Right atrium auricular region (tissue), 2 donors: ENCODE results near the gene EXOC6B. TPM values are rescaled to one million over a fixed set of nuclear protein-coding genes. Genes with fewer than 3 reads are reported as not detected.

Experiments
- DNase-seq: peaks from one replicate; pipeline ENCODE4 v3.0.0-alpha.2; 2019; ENCODE audit warnings: low spot score
- H3K27ac ChIP-seq, 2 donors: fragments of 200-600 bp; sonication (generic); 1 replicate in 1 of 2; 2 replicates in 1 of 2; pipeline ENCODE4 v1.5.1; 2016 to 2019
- H3K27me3 ChIP-seq, 2 donors: fragments of 200-600 bp; sonication (generic); one replicate each; pipeline versions ENCODE4 v1.5.1 to v1.6.0; 2017 to 2019
- H3K36me3 ChIP-seq: fragments of 200-600 bp; sonication (generic); one replicate; pipeline ENCODE4 v1.5.1; 2016
- H3K4me1 ChIP-seq, 2 donors: fragments of 200-600 bp; sonication (generic); one replicate each; pipeline versions ENCODE4 v1.5.1 to v1.6.0; 2017 to 2019
- H3K4me3 ChIP-seq, 2 donors: fragments of 200-600 bp; sonication (generic); 1 replicate in 1 of 2; 2 replicates in 1 of 2; pipeline ENCODE4 v1.5.1; 2017 to 2019; ENCODE audit warnings: mild to moderate bottlenecking in 1 of 2, moderate library complexity in 1 of 2
- H3K9me3 ChIP-seq, 2 donors: fragments of 200-600 bp; sonication (generic); one replicate each; pipeline ENCODE4 v1.5.1; 2019
- total RNA-seq, 2 donors: library from RNA; depleted of rRNA; stranded (reverse); fragments of >200 nt; gene quantifications; one replicate each; pipeline ENCODE4 v1.1.0, GENCODE V29; 2016
- TF ChIP-seq, protein P1 (sequence below), 2 donors: fragments of 200-600 bp; sonication (generic); IDR thresholded peaks; one replicate each; pipeline ENCODE4 v1.5.1; 2019; ENCODE audit warnings: antibody characterized with exemption in 2 of 2

The EXOC6B gene
- total RNA-seq, 2 donors from 2014 or later: 80.5 to 111 TPM

DNA sequence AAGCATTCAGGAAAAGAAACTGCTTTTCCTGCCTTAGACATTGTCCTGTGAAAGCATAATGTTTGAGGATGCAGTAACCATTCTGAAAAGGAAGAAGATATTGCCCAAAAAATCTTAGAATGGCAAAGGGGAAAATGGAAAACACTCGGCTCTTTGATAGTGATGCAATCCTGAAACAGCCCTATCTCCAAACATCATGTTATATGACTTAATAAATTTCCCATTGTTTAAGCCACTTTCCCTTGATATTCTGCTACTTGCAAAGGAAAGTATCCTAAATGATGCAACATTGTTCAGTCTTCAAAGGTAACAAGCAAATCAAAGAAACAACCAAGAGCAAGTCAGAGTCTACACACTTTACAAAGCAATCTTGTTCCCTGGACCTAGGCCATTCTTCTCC lies 78.5 kb downstream of the EXOC6B start:
- H3K4me3 ChIP-seq: no peak overlapping the region
- H3K36me3 ChIP-seq: no peaks in the 10 kb centered on the region
- H3K9me3 ChIP-seq: no peaks in the 10 kb centered on the region
- H3K27me3 ChIP-seq: no peaks in the 10 kb centered on the region
- no peak for DNase-seq
- TF ChIP-seq, protein P1, sequence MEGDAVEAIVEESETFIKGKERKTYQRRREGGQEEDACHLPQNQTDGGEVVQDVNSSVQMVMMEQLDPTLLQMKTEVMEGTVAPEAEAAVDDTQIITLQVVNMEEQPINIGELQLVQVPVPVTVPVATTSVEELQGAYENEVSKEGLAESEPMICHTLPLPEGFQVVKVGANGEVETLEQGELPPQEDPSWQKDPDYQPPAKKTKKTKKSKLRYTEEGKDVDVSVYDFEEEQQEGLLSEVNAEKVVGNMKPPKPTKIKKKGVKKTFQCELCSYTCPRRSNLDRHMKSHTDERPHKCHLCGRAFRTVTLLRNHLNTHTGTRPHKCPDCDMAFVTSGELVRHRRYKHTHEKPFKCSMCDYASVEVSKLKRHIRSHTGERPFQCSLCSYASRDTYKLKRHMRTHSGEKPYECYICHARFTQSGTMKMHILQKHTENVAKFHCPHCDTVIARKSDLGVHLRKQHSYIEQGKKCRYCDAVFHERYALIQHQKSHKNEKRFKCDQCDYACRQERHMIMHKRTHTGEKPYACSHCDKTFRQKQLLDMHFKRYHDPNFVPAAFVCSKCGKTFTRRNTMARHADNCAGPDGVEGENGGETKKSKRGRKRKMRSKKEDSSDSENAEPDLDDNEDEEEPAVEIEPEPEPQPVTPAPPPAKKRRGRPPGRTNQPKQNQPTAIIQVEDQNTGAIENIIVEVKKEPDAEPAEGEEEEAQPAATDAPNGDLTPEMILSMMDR (IDR thresholded peaks at IDR 0.05): no peak
- no peak overlapping the region for H3K27ac ChIP-seq
- H3K4me1 ChIP-seq: peaks cover 0 to 16% of the 10 kb centered on the region in 2 donors

DNA sequence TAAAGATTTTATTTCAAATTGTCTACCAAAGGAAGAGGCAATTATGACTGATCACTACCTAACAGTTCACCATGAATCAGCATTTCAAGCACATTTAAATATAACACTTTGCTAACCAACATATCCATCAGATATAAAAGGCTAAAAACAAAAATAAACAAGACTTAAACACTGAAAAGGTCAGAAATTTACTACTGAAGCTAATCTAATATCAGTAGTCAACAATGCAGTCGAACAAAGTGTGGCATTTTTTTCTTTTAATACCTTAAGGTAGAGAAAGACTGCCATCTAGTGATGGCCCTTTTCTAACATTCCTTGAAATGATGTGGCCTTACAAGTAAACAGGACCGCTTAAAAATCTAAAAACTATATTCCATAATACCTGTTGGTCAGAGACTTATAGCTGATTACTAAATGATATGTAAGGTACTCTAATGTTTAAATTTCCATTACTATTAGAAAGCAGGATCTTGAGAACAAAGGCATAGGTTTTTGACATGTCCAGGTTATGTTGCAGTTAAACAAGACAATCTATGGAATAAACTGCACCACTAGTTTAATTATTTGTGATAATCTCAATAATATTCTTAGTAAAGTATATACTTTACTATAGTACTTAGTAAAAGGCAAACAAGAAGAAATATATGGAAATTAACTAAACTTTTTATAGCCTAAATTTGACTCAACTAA lies 80.0 kb downstream of the EXOC6B start:
- Histone ChIP-seq H3K9me3 (no peaks in the 10 kb centered on the region), H3K27ac (no peak overlapping the region), H3K27me3 (no peaks in the 10 kb centered on the region), H3K36me3 (peaks cover 4% of the 10 kb centered on the region), H3K4me1 (peaks cover 0 to 16% of the 10 kb centered on the region in 2 donors), H3K4me3 (no peak overlapping the region)
- DNase-seq: no peak
- TF ChIP-seq, protein P1 (IDR thresholded peaks at IDR 0.05): peak; percentile 56 to 77

DNA sequence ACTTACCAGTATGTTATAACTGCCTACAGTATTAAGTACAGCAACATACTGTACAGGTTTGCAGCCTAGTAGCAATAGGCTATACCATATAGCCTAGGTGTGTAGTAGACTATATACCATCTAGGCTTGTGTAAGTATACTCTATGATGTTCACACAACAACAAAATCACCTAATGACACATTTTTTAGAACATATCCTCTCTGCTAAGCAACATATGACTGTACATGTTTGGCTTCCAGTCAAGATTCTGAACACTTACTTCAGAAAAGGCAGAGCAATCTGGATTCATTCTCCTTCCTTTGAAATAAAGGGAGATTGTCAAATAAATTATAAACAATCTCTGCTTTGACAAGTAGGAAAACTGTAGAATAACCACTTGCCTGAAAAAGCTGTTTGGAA lies 81.8 kb downstream of the EXOC6B start:
- Histone ChIP-seq H3K36me3 (peaks cover 9% of the 10 kb centered on the region), H3K27me3 (no peaks in the 10 kb centered on the region), H3K9me3 (no peaks in the 10 kb centered on the region), H3K4me3 (no peak overlapping the region), H3K4me1 (peaks cover 0 to 12% of the 10 kb centered on the region in 2 donors), H3K27ac (no peak overlapping the region)
- TF ChIP-seq, protein P1 (IDR thresholded peaks at IDR 0.05): no peak
- no peak for DNase-seq

DNA sequence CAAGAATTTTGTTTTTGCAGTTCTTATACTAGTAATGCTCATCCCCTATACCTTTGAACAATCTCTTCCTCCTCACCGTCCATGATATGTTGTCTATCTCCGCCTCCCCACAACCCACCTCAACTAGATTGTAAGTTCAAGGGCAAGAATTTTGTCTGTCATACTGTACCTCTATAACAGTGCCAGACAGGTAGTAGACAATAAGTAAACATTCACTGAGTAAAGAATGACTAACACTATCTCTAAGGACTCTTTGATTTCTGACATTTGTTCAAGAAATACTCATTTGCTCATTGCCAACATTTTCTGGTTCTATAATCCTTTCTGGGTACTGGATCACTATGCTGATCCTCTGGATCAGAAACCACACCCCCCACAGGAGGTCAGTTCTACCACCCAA lies 82.4 kb downstream of the EXOC6B start:
- no peak for DNase-seq
- Histone ChIP-seq H3K4me3 (no peak overlapping the region), H3K36me3 (peaks cover 11% of the 10 kb centered on the region), H3K4me1 (peaks cover 0 to 6% of the 10 kb centered on the region in 2 donors), H3K27ac (no peak overlapping the region), H3K9me3 (no peaks in the 10 kb centered on the region), H3K27me3 (no peaks in the 10 kb centered on the region)
- TF ChIP-seq, protein P1 (IDR thresholded peaks at IDR 0.05): no peak

DNA sequence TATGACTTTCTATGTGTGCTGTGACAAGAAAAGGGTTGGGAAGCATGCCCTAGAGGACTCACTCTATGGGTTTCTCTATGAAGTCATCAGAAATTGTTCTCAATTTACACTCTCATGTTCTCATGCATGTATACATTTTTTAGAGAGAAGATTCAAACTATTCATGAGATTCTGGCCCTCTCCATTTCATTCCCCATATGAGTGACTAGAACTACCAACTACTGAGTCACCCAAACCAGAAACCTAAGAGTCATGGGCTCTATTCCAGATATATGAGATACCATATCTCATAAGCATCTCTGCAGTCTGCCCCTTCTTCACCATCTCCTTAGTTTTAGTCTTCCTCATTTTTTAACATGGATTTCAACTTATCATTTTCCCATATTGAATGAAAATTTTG lies 87.7 kb downstream of the EXOC6B start:
- Histone ChIP-seq H3K27ac (no peak overlapping the region), H3K4me1 (no peaks in the 10 kb centered on the region), H3K27me3 (no peaks in the 10 kb centered on the region), H3K36me3 (peaks cover 13% of the 10 kb centered on the region), H3K9me3 (no peaks in the 10 kb centered on the region), H3K4me3 (no peak overlapping the region)
- no peak for DNase-seq
- TF ChIP-seq, protein P1 (IDR thresholded peaks at IDR 0.05): no peak

DNA sequence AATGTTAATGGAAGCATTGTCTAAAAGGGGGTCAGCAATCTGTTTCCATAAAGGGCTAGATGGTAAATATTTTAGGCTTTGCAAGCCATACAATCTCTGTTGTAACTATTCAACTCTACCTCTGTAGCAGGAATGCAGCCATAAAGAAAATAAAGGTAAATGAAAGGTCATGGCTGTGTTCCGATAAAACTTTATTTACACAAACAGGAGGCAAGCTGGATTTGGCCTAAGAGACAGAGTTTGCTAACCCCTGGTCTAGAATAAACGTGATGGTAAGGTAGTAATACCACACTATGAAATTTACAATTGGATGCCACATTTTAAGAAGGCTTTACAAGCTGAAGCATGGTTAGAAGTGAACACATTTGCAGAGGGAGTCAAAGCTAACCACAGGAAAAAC lies 91.4 kb downstream of the EXOC6B start:
- H3K4me1 ChIP-seq: no peaks in the 10 kb centered on the region
- H3K9me3 ChIP-seq: no peaks in the 10 kb centered on the region
- no peaks in the 10 kb centered on the region for H3K27me3 ChIP-seq
- DNase-seq: no peak
- no peak overlapping the region for H3K4me3 ChIP-seq
- no peak overlapping the region for H3K27ac ChIP-seq
- peaks cover 4% of the 10 kb centered on the region for H3K36me3 ChIP-seq
- TF ChIP-seq, protein P1 (IDR thresholded peaks at IDR 0.05): no peak
